H9 (cell line): ENCODE measurements around the gene PTTG2. TPM values are rescaled to one million over a fixed set of nuclear protein-coding genes. Genes with fewer than 3 reads are reported as not detected.

Experiments used
- DNase-seq: peaks from one replicate; pipeline ENCODE4 v3.0.0-alpha.2; 2017
- H2AFZ ChIP-seq: one replicate; pipeline ENCODE4 v1.6.1; 2013; ENCODE audit warnings: mild to moderate bottlenecking, low read length, control low read depth, moderate library complexity
- H2AK5ac ChIP-seq: 2 replicates; pipeline ENCODE4 v1.6.1; 2013; ENCODE audit warnings: low read length, control low read depth, mixed read lengths; ENCODE audit not compliant: insufficient read length
- H2BK120ac ChIP-seq: one replicate; pipeline ENCODE4 v1.6.1; 2013; ENCODE audit warnings: low read depth, mild to moderate bottlenecking, low read length, control low read depth, inconsistent platforms; ENCODE audit not compliant: poor library complexity, severe bottlenecking
- H2BK12ac ChIP-seq: 2 replicates; pipeline ENCODE4 v1.6.1; 2013; ENCODE audit warnings: low read length, control low read depth, mixed read lengths, low read depth; ENCODE audit not compliant: insufficient read length
- H2BK15ac ChIP-seq: 2 replicates; pipeline ENCODE4 v1.6.1; 2013; ENCODE audit warnings: low read depth, low read length, control low read depth
- H2BK20ac ChIP-seq: one replicate; pipeline ENCODE4 v1.6.1; 2013; ENCODE audit warnings: low read depth, mild to moderate bottlenecking, low read length, control low read depth, inconsistent platforms; ENCODE audit not compliant: poor library complexity, severe bottlenecking
- H2BK5ac ChIP-seq: 2 replicates; pipeline ENCODE4 v1.6.1; 2013; ENCODE audit warnings: low read length, control low read depth, mixed read lengths; ENCODE audit not compliant: insufficient read length
- H3K14ac ChIP-seq: 2 replicates; pipeline ENCODE4 v1.6.1; 2013; ENCODE audit warnings: low read length, control low read depth; ENCODE audit not compliant: insufficient read depth
- H3K18ac ChIP-seq: 2 replicates; pipeline ENCODE4 v1.6.1; 2013; ENCODE audit warnings: low read depth, mild to moderate bottlenecking, mixed read lengths, low read length, control low read depth; ENCODE audit not compliant: insufficient read length
- H3K23ac ChIP-seq: 2 replicates; pipeline ENCODE4 v1.6.1; 2013; ENCODE audit warnings: low read length, control low read depth, mixed read lengths, low read depth; ENCODE audit not compliant: insufficient read length
- H3K23me2 ChIP-seq: 2 replicates; pipeline ENCODE4 v1.6.1; 2013; ENCODE audit warnings: low read depth, mild to moderate bottlenecking, mixed read lengths, low read length, control low read depth; ENCODE audit not compliant: insufficient read length, poor library complexity, severe bottlenecking
- H3K27ac ChIP-seq: 2 replicates; pipeline ENCODE4 v1.5.1; 2013; ENCODE audit warnings: low read length, control low read depth, mixed read lengths, low read depth; ENCODE audit not compliant: insufficient read length
- H3K27me3 ChIP-seq: 2 replicates; pipeline ENCODE4 v1.6.1; 2013; ENCODE audit warnings: low read length, control low read depth, inconsistent platforms; ENCODE audit not compliant: insufficient read depth
- H3K4ac ChIP-seq: 2 replicates; pipeline ENCODE4 v1.6.1; 2013; ENCODE audit warnings: low read depth, mild to moderate bottlenecking, control low read depth, inconsistent platforms, low read length, moderate library complexity
- H3K4me1 ChIP-seq: 2 replicates; pipeline ENCODE4 v1.6.1; 2013; ENCODE audit warnings: low read length, control low read depth, inconsistent platforms; ENCODE audit not compliant: insufficient read depth
- H3K4me2 ChIP-seq: 2 replicates; pipeline ENCODE4 v1.6.1; 2013; ENCODE audit warnings: low read length, control low read depth, mixed read lengths; ENCODE audit not compliant: insufficient read length, insufficient read depth
- H3K56ac ChIP-seq: 2 replicates; pipeline ENCODE4 v1.6.1; 2013; ENCODE audit warnings: low read depth, mild to moderate bottlenecking, mixed read lengths, low read length, control low read depth; ENCODE audit not compliant: insufficient read length
- H3K79me1 ChIP-seq: 2 replicates; pipeline ENCODE4 v1.6.1; 2013; ENCODE audit warnings: low read depth, mild to moderate bottlenecking, moderate library complexity, low read length, control low read depth, inconsistent platforms; ENCODE audit not compliant: insufficient read depth, poor library complexity, severe bottlenecking
- H3K79me2 ChIP-seq: 2 replicates; pipeline ENCODE4 v1.6.1; 2013; ENCODE audit warnings: low read length, control low read depth, inconsistent platforms; ENCODE audit not compliant: insufficient read depth
- H3K9ac ChIP-seq: 2 replicates; pipeline ENCODE4 v1.6.1; 2013; ENCODE audit warnings: low read length, control low read depth, mixed read lengths; ENCODE audit not compliant: insufficient read length; ENCODE audit errors: extremely low read depth
- H3K9me3 ChIP-seq: one replicate; pipeline ENCODE4 v1.6.1; 2013; ENCODE audit warnings: low read depth, low read length, inconsistent platforms; ENCODE audit not compliant: control insufficient read depth
- H3T11ph ChIP-seq: one replicate; pipeline ENCODE4 v1.6.1; 2013; ENCODE audit warnings: mild to moderate bottlenecking, low read length, control low read depth, inconsistent platforms
- H4K20me1 ChIP-seq: one replicate; pipeline ENCODE4 v1.6.1; 2013; ENCODE audit not compliant: control insufficient read depth, insufficient read length, insufficient read depth
- H4K5ac ChIP-seq: 2 replicates; pipeline ENCODE4 v1.6.1; 2013; ENCODE audit warnings: low read depth, mild to moderate bottlenecking, mixed read lengths, low read length, control low read depth; ENCODE audit not compliant: insufficient read length
- H4K8ac ChIP-seq: replicated peaks from 2 replicates; pipeline ENCODE4 v1.6.1; 2013; ENCODE audit warnings: low read length, control low read depth, mixed read lengths, low read depth; ENCODE audit not compliant: insufficient read length
- H4K91ac ChIP-seq: 2 replicates; pipeline ENCODE4 v1.6.1; 2013; ENCODE audit warnings: low read depth, mild to moderate bottlenecking, moderate library complexity, mixed read lengths, low read length, control low read depth; ENCODE audit not compliant: insufficient read length
- H3K27ac Mint-ChIP-seq, 3 experiments: 2 replicates in 2 of 3; 3 replicates in 1 of 3; pipeline ENCODE4 v1.8.0; 2020 to 2021; ENCODE audit warnings: mixed read lengths in 3 of 3, mild to moderate bottlenecking in 1 of 3, moderate library complexity in 1 of 3
- H3K27me3 Mint-ChIP-seq: 2 replicates; pipeline ENCODE4 v1.8.0; 2021; ENCODE audit warnings: low read depth, mild to moderate bottlenecking, moderate library complexity, mixed read lengths
- H3K36me3 Mint-ChIP-seq, 3 experiments: 2 replicates in 2 of 3; 3 replicates in 1 of 3; pipeline ENCODE4 v1.8.0; 2020 to 2021; ENCODE audit warnings: low read depth in 3 of 3, mixed read lengths in 3 of 3; ENCODE audit not compliant: insufficient read depth in 1 of 3
- H3K4me1 Mint-ChIP-seq, 2 experiments: 2 replicates each; pipeline ENCODE4 v1.8.0; 2020; ENCODE audit warnings: mixed read lengths in 2 of 2
- H3K4me3 Mint-ChIP-seq, 2 experiments: 2 replicates in 1 of 2; 3 replicates in 1 of 2; pipeline ENCODE4 v1.8.0; 2020 to 2021; ENCODE audit warnings: mild to moderate bottlenecking in 2 of 2, mixed read lengths in 2 of 2, moderate library complexity in 1 of 2
- H3K9me3 Mint-ChIP-seq, 2 experiments: 2 replicates in 1 of 2; 3 replicates in 1 of 2; pipeline ENCODE4 v1.8.0; 2020; ENCODE audit warnings: mild to moderate bottlenecking in 2 of 2, mixed read lengths in 2 of 2, moderate library complexity in 1 of 2
- WGBS: extraction: QIAGEN DNeasy Blood & Tissue Kit; methylation state at CpG from one replicate; pipeline ENCODE4 v1.1.7; 2013; ENCODE audit warnings: missing lambda C conversion rate, low lambda C conversion rate, mixed read lengths; ENCODE audit not compliant: insufficient read length; ENCODE audit errors: extremely low coverage; 5-methylcytosine and 5-hydroxymethylcytosine counted together
- total RNA-seq: library from RNA; stranded (reverse); gene quantifications from 2 replicates; pipeline ENCODE4 v1.2.1, GENCODE V29; 2021
- TF ChIP-seq, protein P1 (sequence below): fragments of 200-600 bp; sonication (generic); conservative IDR thresholded peaks from 3 replicates; pipeline ENCODE4 v1.8.0; 2021; ENCODE audit warnings: antibody characterized with exemption, mild to moderate bottlenecking

PTTG2 gene
- total RNA-seq, 1 experiment from 2014 or later = not detected

DNA sequence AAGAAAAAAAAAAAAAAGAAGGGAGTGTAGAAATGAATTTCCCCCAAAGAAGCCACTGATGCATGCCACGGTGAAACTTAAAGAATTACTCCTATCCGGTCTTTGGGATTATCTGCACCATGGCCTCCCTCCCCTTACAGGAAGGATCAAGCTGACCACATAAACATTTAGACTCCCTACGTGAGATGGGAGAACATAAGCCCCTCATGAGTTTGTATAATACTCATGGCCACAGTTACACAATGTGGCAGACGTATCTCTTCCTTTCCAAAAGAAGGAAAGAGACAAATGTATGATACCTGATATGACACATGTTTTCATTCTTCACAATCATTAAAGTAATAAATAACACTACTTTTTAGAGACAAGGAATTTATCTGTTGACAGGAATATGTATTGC, 3.3 kb upstream of the PTTG2 start:
- Histone ChIP-seq H3K27ac (no peak overlapping the region), H3K23ac (no peak overlapping the region), H3K9ac (no peak overlapping the region), H2BK15ac (no peak overlapping the region), H4K5ac (no peak overlapping the region), H2AK5ac (no peak overlapping the region), H4K91ac (no peak overlapping the region), H3K79me1 (no peaks in the 10 kb centered on the region), H4K20me1 (no peaks in the 10 kb centered on the region), H2AFZ (no peak overlapping the region), H3K56ac (no peak overlapping the region), H3K4me1 (no peaks in the 10 kb centered on the region), H3K9me3 (no peaks in the 10 kb centered on the region), H3K18ac (no peak overlapping the region), H2BK120ac (no peak overlapping the region), H3K4me2 (no peak overlapping the region), H3K23me2 (no peaks in the 10 kb centered on the region), H2BK5ac (no peak overlapping the region), H3K14ac (no peak overlapping the region), H3K4ac (no peak overlapping the region), H3K79me2 (no peaks in the 10 kb centered on the region), H3T11ph (no peak overlapping the region), H2BK20ac (no peak overlapping the region), H4K8ac (no peak overlapping the region), H3K27me3 (no peaks in the 10 kb centered on the region), H2BK12ac (no peak overlapping the region)
- Mint-ChIP-seq H3K36me3 (no peaks in the 10 kb centered on the region; a peak in 1 of 7 replicates), H3K4me1 (peaks cover 0 to 2% of the 10 kb centered on the region in 2 experiments; a peak in 1 of 4 replicates), H3K27ac (no peak overlapping the region), H3K9me3 (no peaks in the 10 kb centered on the region), H3K27me3 (no peaks in the 10 kb centered on the region; the same call in 1 of the 2 replicates), H3K4me3 (no peak overlapping the region)
- no peak for DNase-seq
- WGBS = no CpG with 5 or more reads among the region's 4 CpGs
- TF ChIP-seq, protein P1, sequence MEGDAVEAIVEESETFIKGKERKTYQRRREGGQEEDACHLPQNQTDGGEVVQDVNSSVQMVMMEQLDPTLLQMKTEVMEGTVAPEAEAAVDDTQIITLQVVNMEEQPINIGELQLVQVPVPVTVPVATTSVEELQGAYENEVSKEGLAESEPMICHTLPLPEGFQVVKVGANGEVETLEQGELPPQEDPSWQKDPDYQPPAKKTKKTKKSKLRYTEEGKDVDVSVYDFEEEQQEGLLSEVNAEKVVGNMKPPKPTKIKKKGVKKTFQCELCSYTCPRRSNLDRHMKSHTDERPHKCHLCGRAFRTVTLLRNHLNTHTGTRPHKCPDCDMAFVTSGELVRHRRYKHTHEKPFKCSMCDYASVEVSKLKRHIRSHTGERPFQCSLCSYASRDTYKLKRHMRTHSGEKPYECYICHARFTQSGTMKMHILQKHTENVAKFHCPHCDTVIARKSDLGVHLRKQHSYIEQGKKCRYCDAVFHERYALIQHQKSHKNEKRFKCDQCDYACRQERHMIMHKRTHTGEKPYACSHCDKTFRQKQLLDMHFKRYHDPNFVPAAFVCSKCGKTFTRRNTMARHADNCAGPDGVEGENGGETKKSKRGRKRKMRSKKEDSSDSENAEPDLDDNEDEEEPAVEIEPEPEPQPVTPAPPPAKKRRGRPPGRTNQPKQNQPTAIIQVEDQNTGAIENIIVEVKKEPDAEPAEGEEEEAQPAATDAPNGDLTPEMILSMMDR = no peak
